ENCODE measurements around the gene NHLRC1. TPM values are rescaled to one million over a fixed set of nuclear protein-coding genes. Genes with fewer than 3 reads are reported as not detected.

The NHLRC1 gene
- total RNA-seq, 1 donor from 2014 or later: 0.72 TPM

DNA sequence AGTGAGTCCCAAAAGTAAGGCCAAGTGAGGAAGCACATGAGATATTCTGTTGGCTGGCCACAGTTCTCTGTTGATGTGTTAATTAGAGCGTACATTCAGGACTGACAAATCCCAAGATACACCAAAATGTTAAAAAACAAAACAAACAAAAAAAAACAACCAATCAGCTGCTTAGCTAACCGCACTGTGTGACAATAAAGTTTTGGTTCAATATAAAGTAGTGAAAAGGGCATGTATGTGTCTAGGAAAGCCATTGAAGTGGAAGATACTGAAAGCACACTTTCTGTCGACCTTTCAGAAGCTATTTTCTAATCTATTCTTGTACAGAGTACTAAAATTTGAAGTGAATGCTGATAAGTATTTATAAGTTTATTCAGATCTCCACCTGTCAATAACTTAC lies 26.1 kb downstream of the NHLRC1 start:
- TF ChIP-seq, protein P1, sequence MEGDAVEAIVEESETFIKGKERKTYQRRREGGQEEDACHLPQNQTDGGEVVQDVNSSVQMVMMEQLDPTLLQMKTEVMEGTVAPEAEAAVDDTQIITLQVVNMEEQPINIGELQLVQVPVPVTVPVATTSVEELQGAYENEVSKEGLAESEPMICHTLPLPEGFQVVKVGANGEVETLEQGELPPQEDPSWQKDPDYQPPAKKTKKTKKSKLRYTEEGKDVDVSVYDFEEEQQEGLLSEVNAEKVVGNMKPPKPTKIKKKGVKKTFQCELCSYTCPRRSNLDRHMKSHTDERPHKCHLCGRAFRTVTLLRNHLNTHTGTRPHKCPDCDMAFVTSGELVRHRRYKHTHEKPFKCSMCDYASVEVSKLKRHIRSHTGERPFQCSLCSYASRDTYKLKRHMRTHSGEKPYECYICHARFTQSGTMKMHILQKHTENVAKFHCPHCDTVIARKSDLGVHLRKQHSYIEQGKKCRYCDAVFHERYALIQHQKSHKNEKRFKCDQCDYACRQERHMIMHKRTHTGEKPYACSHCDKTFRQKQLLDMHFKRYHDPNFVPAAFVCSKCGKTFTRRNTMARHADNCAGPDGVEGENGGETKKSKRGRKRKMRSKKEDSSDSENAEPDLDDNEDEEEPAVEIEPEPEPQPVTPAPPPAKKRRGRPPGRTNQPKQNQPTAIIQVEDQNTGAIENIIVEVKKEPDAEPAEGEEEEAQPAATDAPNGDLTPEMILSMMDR (conservative IDR thresholded peaks at IDR 0.05): no peak
- no peaks in the 10 kb centered on the region for H3K27me3 Mint-ChIP-seq (ENCODE audit: low read depth)
- peaks cover 18% of the 10 kb centered on the region for H3K4me1 Mint-ChIP-seq
- H3K4me3 Mint-ChIP-seq: no peak overlapping the region
- no peaks in the 10 kb centered on the region for H3K36me3 Mint-ChIP-seq (ENCODE audit: low read depth)
- H3K27ac Mint-ChIP-seq (ENCODE audit: unreplicated experiment): no peak overlapping the region
- H3K9me3 Mint-ChIP-seq: peaks cover 5% of the 10 kb centered on the region
- no peak for DNase-seq (ENCODE audit: low read depth, low spot score)

DNA sequence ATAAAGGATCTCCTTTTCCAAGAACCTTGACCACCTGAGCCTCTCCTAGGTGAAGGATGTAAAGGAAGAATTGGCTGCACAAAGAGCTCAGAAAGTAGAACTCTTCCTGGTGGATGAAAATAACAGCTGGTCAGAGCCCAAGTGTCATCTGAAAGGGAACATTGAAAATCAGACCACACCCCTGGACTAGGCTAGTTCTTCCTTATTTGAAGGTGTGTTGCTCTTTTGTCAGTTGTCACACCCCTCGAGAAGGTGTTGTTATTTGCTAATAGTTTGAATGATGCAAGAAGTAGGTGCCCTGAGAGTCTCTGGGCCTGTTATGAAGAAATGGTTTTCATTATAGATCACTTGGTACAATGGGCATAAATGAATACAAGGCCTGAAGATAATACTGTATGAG lies 31.1 kb downstream of the NHLRC1 start:
- Mint-ChIP-seq H3K27me3 (ENCODE audit: low read depth) (no peaks in the 10 kb centered on the region), H3K4me3 (no peak overlapping the region), H3K9me3 (peaks cover 13% of the 10 kb centered on the region), H3K4me1 (peaks cover 3% of the 10 kb centered on the region), H3K27ac (ENCODE audit: unreplicated experiment) (no peak overlapping the region), H3K36me3 (ENCODE audit: low read depth) (no peaks in the 10 kb centered on the region)
- TF ChIP-seq, protein P1 (conservative IDR thresholded peaks at IDR 0.05): no peak
- DNase-seq (ENCODE audit: low read depth, low spot score): no peak

DNA sequence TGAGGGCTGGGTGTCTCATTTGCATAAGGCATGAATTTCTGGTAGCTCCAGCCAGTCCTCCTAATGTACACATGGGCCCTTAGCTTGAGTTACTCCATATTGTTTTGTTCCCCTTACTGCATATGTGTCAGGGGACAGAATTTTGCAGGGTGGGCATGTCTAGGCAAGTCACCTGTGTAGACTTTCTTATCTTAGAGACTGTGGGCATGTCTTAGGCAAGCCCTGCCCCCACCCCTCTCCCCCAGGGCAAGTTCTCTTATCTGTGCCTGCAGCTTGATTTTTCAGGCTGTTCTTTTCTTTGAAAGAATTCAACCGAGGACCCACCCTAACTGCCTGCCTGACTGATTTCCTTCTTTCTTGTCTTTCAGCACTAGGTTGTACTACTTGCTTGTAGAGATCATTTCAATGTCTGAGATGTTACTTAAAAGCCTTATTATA lies 32.1 kb downstream of the NHLRC1 start:
- DNase-seq (ENCODE audit: low read depth, low spot score): no peak
- TF ChIP-seq, protein P1 (conservative IDR thresholded peaks at IDR 0.05): no peak
- Mint-ChIP-seq H3K4me1 (peaks cover 3% of the 10 kb centered on the region), H3K4me3 (no peak overlapping the region), H3K9me3 (peaks cover 13% of the 10 kb centered on the region), H3K36me3 (ENCODE audit: low read depth) (no peaks in the 10 kb centered on the region), H3K27me3 (ENCODE audit: low read depth) (no peaks in the 10 kb centered on the region), H3K27ac (ENCODE audit: unreplicated experiment) (no peak overlapping the region)

DNA sequence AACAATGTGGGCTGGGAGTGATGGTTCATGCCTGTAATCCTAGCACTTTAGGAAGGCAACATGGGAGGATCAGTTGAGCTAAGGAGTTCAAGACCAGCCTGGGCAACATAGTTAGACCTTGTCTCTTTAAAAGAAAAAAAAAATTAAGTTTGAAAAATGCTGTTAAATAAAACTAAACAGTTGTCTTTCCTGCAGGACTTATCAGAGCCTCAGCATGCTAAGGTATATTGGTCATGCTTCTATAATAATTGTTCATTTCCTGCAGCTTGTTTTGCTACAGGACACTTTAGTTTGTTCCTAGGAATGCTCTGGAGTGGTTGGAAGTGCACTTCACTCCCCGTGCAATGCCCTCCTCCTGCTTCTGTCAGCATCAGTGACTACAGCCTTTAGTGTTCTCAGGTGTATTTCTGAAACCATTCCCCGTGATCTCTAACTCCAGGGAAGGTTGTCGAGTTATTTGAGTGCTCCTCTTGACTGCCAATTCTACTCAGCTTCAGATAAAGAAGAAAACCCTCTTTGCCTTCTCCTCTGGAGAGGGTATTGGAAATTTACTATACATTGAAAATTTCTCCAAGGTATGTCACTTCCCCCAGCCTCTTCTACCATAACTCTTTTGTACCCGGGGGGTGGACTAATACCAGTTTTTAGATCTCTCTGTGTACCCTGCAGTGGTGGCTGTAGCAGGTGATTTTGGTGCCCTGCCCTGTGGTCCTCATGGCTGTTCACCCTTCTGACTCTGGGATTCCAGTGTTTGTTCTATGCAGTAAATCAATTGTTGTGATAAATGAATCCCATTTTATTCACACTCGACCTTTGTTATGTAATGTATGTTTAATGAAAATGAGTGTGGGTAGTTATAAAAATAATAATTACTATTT lies 33.8 kb downstream of the NHLRC1 start:
- Mint-ChIP-seq H3K27me3 (ENCODE audit: low read depth) (no peaks in the 10 kb centered on the region), H3K9me3 (peaks cover 13% of the 10 kb centered on the region), H3K4me3 (no peak overlapping the region), H3K4me1 (peaks cover 3% of the 10 kb centered on the region), H3K27ac (ENCODE audit: unreplicated experiment) (no peak overlapping the region), H3K36me3 (ENCODE audit: low read depth) (no peaks in the 10 kb centered on the region)
- no peak for DNase-seq (ENCODE audit: low read depth, low spot score)
- TF ChIP-seq, protein P1 (conservative IDR thresholded peaks at IDR 0.05): no peak

DNA sequence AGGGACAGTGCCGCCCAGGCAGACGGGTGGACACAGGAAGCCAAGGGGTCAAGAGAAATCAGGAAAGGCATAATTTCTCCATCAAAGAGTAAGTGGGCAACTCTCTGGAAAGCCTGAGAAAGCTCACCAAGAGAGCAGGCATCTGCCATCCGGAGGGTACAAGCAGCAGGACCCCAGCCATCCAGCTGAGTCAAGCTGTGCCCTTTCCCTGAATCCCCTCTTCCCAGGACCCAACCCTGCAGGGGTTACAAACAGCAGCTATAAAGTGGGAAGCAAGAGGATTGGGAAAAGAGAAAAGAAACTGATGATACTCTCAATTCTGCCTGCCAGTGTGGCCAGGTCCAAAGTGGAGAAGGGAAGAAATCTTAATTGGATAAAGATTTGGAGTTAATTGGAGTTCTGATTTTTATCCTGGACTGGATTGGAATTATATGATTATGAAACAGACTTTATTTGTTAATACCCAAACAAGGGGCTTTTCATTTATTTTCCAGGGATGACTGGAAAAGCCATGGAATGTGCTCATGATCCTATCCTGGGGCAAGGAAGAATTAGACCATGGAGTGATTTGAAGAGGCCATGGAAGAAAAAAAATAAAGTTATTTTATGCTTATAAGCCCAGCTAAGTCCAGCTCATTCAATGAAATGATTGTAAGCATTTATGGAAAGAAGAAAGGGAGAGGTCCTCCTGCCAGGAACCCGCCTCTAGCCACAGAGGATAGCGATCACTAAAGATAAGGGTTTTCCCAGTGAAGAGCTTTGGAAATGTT lies 34.9 kb downstream of the NHLRC1 start:
- DNase-seq (ENCODE audit: low read depth, low spot score): no peak
- Mint-ChIP-seq H3K27ac (ENCODE audit: unreplicated experiment) (no peak overlapping the region), H3K36me3 (ENCODE audit: low read depth) (no peaks in the 10 kb centered on the region), H3K4me1 (peaks cover 3% of the 10 kb centered on the region), H3K4me3 (no peak overlapping the region), H3K27me3 (ENCODE audit: low read depth) (no peaks in the 10 kb centered on the region), H3K9me3 (peaks cover 11% of the 10 kb centered on the region)
- TF ChIP-seq, protein P1 (conservative IDR thresholded peaks at IDR 0.05): no peak
